NCI-H2196 (cell line): ENCODE measurements around the gene SDHAF1.
A peak's percentile ranks its signal among the peaks of the same experiment; 100 is the strongest.
"Not testable (repeated sequence)": the region's sequence is repeated elsewhere in the genome, so short reads cannot be mapped to it uniquely, and the experiment has no call there.

Experiments
- DNase-seq: peaks from one replicate; lab custom pipeline; 2025; ENCODE audit not compliant: unreplicated experiment; lab: John Stamatoyannopoulos, UW

The SDHAF1 gene, protein sequence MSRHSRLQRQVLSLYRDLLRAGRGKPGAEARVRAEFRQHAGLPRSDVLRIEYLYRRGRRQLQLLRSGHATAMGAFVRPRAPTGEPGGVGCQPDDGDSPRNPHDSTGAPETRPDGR

GRCh38 chr19:35995048-35995993 lies at the start of gene SDHAF1:
Gene SDHAF1, plus strand, starts transcription at chr19:35995188. Its CDS starts 87 bp downstream, at chr19:35995275.
- DNase-seq = peak; percentile 97

DNA sequence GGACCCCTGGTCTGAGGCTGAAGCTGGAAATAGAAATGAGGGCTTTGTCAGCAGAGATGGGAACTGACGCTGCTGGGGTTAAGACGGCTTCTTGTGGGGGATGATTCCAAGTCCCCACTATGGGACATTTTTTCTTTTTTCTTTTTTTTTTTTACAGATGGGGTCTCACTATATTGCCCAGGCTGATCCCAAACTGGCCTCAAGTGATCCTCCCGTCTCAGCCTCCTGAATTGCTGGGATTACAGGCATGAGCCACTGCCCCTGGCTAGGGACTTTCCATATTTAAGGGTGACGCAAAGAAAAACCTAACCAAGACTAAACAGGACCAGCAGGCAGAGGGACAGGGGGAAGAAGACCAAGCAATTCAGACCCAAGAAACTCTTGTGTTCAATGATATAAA lies 48.8 kb upstream of the SDHAF1 start:
- no peak for DNase-seq

GRCh38 chr19:35949131-35949530 lies 45.9 kb upstream of the SDHAF1 start:
- DNase-seq = no peak

DNA sequence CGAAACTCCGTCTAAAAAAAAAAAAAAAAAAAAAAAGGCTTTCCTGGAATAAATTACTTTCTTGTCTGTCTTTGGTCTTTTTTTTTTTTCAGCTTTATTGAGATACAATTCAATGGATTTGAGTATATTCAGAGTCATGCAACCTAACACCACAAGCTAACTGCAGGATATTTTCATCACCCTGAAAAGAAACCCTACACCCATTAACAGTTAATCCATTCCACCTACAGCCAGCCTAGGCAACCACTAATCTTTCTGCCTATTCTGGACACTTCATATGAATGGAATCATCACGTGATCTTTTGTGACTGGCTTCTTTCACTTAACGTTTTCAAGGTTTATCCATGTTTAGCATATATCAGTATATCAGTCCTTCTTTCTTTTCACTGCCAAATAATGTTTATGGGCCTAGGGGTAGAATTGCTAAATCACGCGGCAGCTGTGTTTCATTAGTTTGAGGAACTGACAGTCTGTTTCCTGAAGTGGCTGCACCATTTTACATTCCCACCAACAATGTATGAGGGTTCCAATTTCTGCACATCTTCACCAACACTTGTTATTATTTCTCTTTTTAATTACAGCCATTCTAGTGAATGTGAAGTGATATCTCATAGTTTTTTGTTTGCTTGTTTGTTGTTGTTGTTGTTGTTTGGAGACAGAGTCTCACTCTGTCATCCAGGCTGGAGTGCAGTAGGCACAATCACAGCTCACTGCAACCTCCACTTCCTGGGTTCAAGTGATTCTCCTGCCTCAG lies 38.9 kb upstream of the SDHAF1 start:
- DNase-seq = no peak

GRCh38 chr19:35957411-35957810 lies 37.6 kb upstream of the SDHAF1 start:
- DNase-seq = not testable (repeated sequence)

DNA sequence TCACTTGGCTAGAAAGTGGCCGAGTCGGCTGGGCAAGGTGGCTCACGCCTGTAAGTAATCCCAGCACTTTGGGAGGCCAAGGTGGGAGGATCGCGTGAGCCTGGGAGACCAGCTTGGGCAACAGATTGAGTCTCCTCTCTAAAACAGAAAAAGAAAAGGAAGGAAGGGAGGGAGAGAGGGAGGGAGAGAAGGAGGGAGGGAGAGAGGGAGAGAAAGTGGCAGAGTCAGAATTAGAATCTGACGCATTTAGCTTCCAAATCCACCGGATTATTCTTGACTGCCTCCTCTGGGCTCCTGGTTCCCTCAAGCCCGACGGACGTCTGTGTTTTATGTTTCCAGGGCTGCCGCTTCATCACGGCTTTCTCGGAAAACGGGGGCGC lies 36.3 kb upstream of the SDHAF1 start:
- no peak for DNase-seq

DNA sequence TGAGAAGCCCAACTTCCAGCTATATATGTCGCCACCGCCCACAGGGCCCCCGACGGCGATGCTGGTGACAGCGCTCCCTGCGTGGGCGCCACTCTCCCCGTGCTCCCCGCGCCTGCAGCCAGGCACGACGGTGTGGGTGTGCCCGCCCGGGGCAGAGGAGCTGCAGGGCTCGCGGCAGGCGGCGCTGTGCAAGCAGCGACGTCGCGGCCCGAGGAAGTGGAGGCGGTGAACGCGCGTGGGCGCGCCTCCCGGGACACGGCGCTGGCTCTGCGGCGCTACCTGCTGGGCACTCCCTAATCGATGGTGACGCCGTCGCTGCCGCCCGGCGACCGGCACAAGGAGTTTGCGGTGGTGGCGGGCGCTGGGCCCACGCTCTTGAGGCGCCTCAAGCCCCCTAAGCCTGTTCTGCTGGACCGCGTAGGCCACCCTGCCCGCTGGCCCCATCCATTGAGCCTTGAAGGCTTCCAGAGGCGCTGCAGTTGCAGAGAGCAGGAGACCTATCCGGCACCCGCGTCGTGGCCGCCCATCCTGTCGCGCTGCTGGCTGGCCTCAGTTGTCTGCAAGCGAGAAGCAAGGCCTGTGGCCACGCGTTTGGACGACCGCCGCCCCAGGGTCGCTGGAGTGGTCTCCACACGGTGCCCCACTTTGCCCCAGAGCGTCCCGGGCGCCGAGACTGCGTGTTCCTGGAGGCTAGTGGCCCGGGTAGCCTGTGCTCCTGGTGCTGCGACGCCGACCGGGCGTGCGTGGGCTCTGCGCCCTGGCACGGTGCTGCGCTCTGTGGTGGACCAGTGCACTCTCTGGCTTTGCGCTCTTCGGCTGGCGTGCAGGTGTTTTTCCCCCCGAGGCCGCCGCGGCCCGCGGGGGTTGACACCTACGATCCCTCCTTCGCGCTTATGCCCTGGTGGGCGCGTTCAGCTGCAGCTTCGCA lies 35.7 kb upstream of the SDHAF1 start:
- no peak for DNase-seq

DNA sequence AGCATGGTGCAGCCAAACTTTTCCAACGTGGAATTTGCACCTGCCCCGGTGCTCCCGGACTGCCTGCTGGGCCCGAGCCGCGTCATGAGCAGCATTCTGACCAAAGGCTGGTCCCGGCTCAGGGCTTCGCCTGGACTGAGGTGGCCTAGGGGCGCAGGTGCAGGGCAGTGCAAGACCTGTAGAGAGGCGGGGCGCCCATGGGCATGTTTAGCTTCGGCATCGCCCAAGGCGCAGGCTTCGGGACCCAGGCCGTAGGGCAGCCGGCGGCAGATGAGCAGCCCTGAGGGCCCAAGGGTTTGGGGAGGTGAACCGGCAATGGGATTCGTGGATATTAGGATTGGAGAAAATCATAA lies 35.0 kb upstream of the SDHAF1 start:
- no peak for DNase-seq

DNA sequence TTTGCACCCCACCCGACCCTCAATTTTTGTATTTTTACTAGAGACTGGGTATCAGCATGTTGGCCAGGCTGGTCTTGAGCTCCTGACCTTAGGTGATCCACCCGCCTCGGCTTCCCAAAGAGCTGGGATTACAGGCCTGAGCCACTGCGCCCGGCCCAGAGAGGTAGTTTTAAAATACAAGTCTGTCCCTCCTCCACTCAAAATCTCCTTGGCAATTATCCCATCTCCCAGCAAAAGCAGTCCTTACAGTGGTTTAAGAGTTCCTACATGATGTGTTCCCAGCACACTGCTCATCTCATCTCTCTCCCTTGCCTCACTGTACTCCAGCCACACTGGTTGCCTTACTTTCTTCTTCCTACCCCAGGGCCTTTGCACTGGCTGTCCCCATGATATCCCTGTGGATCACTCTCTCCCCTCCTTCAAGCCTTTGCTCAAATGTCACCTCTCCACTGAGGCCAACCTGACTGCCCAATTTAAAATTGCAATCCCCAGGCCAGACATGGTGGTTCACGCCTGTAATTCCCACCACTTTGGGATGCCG lies 34.5 kb upstream of the SDHAF1 start:
- no peak for DNase-seq

- no peak for DNase-seq
These were observed 31.5 kb upstream of the SDHAF1 start for GRCh38 chr19:35963514-35963913.

GRCh38 chr19:35966771-35967170 lies 28.2 kb upstream of the SDHAF1 start:
- DNase-seq = no peak

GRCh38 chr19:35973487-35973886 lies 21.5 kb upstream of the SDHAF1 start:
- no peak for DNase-seq

DNA sequence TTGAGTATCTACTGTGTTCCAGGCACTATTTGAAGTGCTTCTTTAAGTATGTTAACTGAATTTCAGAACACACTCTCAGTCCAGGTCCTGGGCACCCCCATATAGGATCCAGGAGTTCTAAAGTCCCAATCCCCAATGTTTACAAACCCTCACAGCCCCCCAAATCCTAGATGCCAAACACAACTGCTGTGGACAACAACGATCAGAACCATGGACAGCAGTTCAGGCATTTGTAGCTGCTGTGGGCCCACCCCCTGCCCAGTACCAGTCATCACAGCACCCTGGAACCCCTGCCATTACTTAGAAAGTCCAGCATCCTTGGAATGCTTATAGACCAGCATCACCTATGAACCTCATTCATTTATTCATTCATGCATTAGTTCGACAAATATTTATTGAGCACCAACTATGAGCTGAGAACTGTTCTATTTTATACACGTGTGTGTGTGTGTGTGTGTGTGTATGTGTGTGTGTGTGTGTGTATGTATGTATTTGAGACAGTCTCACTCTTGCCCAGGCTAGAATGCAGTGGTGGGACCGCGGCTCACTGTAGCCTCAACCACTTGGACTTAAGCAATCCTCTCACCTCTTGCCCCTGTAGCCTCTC lies 19.3 kb upstream of the SDHAF1 start:
- DNase-seq = no peak

DNA sequence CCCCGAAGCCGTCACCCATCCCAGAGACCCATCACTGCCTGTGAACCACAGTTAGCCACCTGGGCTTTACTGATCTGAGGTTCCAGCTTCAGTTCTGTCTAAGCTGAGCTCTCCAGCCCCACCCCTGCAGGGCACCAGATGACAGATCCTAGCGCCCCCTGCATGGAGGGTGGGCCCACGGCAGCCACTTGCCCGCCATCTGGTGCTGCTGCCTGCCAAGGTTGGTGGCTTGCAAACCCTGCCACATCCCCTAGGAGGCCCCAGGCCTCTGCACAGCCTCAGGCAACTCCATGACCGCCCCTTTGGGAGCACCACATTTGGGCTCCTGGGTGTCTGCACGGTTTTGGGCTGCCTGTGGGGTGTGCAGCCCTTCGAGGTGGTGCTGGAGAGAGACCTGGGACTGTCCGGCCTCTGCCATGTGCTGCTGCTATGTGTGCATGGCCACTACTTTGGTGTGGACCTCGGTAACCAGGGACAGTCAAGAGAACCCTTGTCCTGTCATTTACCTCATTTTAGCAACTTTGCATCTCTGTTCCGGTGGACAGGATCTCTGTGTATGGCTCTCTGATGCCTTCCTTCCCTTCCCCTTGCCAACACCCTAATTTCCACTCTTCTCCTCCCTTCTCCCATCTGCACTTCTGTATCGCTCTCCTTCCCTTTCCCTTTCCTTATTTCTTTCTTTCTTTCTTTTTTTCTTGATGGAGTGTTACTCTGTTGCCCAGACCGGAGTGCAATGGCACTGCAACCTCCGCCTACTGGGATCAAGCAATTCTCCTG lies 17.4 kb upstream of the SDHAF1 start:
- no peak for DNase-seq

GRCh38 chr19:35978271-35978670 lies 16.7 kb upstream of the SDHAF1 start:
- no peak for DNase-seq

DNA sequence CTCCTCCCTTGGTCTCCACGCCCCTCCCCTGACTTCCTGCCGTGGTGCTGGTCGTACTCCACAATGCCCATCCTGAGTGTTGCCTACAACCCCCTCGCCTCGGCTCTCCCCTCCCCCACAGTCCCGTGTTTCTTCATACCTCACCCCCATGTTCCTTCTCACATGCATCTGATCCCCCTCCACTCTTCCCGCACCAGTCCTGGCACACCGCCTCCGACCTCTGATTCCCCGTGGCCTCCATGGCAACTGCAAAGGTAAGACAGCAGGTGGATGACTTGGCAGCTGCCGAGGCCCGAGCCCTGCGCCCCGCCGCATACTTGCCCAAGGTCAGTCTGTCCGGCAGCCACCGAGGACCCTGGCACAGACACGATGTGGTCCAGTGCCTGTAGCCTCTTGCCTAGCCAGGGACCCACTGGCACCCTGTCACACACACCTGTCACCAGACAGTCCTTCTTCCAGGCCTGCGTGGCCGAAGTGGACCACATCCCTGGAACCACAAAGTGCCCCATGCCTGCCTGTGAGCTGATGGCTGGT lies 16.1 kb upstream of the SDHAF1 start:
- no peak for DNase-seq

- not testable (repeated sequence) for DNase-seq
These were observed 14.0 kb upstream of the SDHAF1 start for GRCh38 chr19:35980997-35981396.

DNA sequence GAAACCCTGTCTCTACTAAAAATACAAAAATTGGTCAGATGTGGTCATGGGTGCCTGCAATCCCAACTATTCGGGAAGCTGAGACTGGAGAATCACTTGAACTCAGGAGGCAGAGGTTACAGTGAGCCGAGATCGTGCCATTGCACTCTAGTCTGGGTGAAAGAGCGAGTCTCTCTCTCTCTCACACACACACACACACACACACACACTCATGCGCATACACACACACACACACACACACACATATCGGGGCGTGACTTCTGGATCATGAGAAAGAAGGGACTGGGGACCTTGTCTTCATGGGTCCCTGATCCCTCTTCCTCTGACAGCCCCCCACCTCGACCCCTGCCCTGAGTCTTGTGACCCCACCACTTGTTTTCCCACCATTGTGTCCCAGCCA lies 11.8 kb upstream of the SDHAF1 start:
- DNase-seq = no peak

GRCh38 chr19:35986111-35986510 lies 8.9 kb upstream of the SDHAF1 start:
- DNase-seq = no peak
